Liver (tissue), 9 donors: ENCODE measurements around the gene CYTH3. TPM values are rescaled to one million over a fixed set of nuclear protein-coding genes. Genes with fewer than 3 reads are reported as not detected.

Experiments
- DNase-seq: peaks from one replicate; pipeline ENCODE4 v3.0.0-alpha.2; 2017; ENCODE audit warnings: low spot score
- H3K27ac ChIP-seq, 2 donors: one replicate each; pipeline ENCODE4 v1.7.0; 2013; ENCODE audit warnings: inconsistent platforms in 2 of 2, low read length in 2 of 2, control low read depth in 1 of 2, low read depth in 1 of 2, mild to moderate bottlenecking in 1 of 2
- H3K27me3 ChIP-seq, 4 donors: one replicate each; pipeline versions ENCODE4 v1.6.1 to v1.7.0; 2013; ENCODE audit warnings: low read length in 3 of 4, inconsistent platforms in 1 of 4, mild to moderate bottlenecking in 1 of 4, moderate library complexity in 1 of 4; ENCODE audit not compliant: control insufficient read depth in 4 of 4, insufficient read depth in 4 of 4
- H3K36me3 ChIP-seq, 4 donors: one replicate each; pipeline versions ENCODE4 v1.6.1 to v1.7.0; 2013; ENCODE audit warnings: low read length in 3 of 4, mild to moderate bottlenecking in 3 of 4, low read depth in 1 of 4, moderate library complexity in 1 of 4; ENCODE audit not compliant: control insufficient read depth in 4 of 4, insufficient read depth in 3 of 4
- H3K4me1 ChIP-seq, 4 donors: one replicate each; pipeline versions ENCODE4 v1.6.1 to v1.7.0; 2013; ENCODE audit warnings: low read length in 3 of 4, mild to moderate bottlenecking in 3 of 4, moderate library complexity in 1 of 4; ENCODE audit not compliant: control insufficient read depth in 4 of 4, insufficient read depth in 4 of 4
- H3K4me3 ChIP-seq, 3 donors: one replicate each; pipeline versions ENCODE4 v1.6.1 to v1.7.0; 2013; ENCODE audit warnings: low read length in 3 of 3, control low read depth in 1 of 3, low read depth in 1 of 3, mild to moderate bottlenecking in 1 of 3
- H3K9ac ChIP-seq, 2 donors: one replicate each; pipeline ENCODE4 v1.7.0; 2013; ENCODE audit warnings: low read length in 2 of 2, mild to moderate bottlenecking in 2 of 2, moderate library complexity in 2 of 2, control low read depth in 1 of 2, low read depth in 1 of 2
- H3K9me3 ChIP-seq, 4 donors: one replicate each; pipeline versions ENCODE4 v1.6.1 to v1.7.0; 2013; ENCODE audit warnings: low read length in 3 of 4; ENCODE audit not compliant: control insufficient read depth in 4 of 4
- EGR1 ChIP-seq, 2 donors: IDR thresholded peaks; 2 replicates each; pipeline ENCODE4 v1.6.1; 2016 to 2018; ENCODE audit warnings: antibody characterized with exemption in 2 of 2, low read depth in 2 of 2
- FOXA1 ChIP-seq: IDR thresholded peaks from 2 replicates; pipeline ENCODE4 v1.6.1; 2016; ENCODE audit warnings: antibody characterized with exemption
- FOXA2 ChIP-seq: IDR thresholded peaks from 2 replicates; pipeline ENCODE4 v1.6.1; 2016; ENCODE audit warnings: antibody characterized with exemption
- GABPA ChIP-seq, 2 donors: IDR thresholded peaks in 1 of 2; conservative IDR thresholded peaks in 1 of 2; 2 replicates each; pipeline ENCODE4 v1.6.1; 2016; ENCODE audit warnings: antibody characterized with exemption in 2 of 2, mild to moderate bottlenecking in 1 of 2, moderate library complexity in 1 of 2
- HNF4A ChIP-seq, 2 donors: conservative IDR thresholded peaks; 2 replicates each; pipeline ENCODE4 v1.6.1; 2016; ENCODE audit warnings: antibody characterized with exemption in 2 of 2, mild to moderate bottlenecking in 2 of 2
- JUND ChIP-seq, 2 donors: IDR thresholded peaks; 2 replicates each; pipeline ENCODE4 v1.6.1; 2016; ENCODE audit warnings: antibody characterized with exemption in 2 of 2
- NR2F2 ChIP-seq: IDR thresholded peaks from 2 replicates; pipeline ENCODE4 v1.6.1; 2016; ENCODE audit warnings: antibody characterized with exemption
- RAD21 ChIP-seq, 2 donors: IDR thresholded peaks; 2 replicates each; pipeline ENCODE4 v1.6.1; 2016; ENCODE audit warnings: antibody characterized with exemption in 2 of 2, mild to moderate bottlenecking in 2 of 2
- RXRA ChIP-seq, 2 donors: IDR thresholded peaks; 2 replicates each; pipeline ENCODE4 v1.6.1; 2017 to 2018; ENCODE audit warnings: antibody characterized with exemption in 2 of 2, mild to moderate bottlenecking in 1 of 2
- SP1 ChIP-seq: IDR thresholded peaks from 2 replicates; pipeline ENCODE4 v1.6.1; 2018; ENCODE audit warnings: antibody characterized with exemption, mild to moderate bottlenecking
- TAF1 ChIP-seq: conservative IDR thresholded peaks from 2 replicates; pipeline ENCODE4 v1.6.1; 2016; ENCODE audit warnings: antibody characterized with exemption, mild to moderate bottlenecking
- YY1 ChIP-seq: IDR thresholded peaks from 2 replicates; pipeline ENCODE4 v1.6.1; 2016; ENCODE audit warnings: antibody characterized with exemption, mild to moderate bottlenecking
- WGBS: extraction: QIAGEN DNeasy Blood & Tissue Kit; methylation state at CpG from one replicate; pipeline ENCODE4 v1.1.7; 2013; 5-methylcytosine and 5-hydroxymethylcytosine counted together
- polyA plus RNA-seq, 2 donors: library from polyadenylated mRNA; stranded (reverse) in 1 of 2; unstranded in 1 of 2; fragments of 200-250 nt in 1 of 2; fragments of >200 nt in 1 of 2; fragmentation: Nextera tagmentation in 1 of 2; extraction: Ambion mirVana in 1 of 2; gene quantifications; one replicate each; pipeline versions ENCODE4 v1.2.1 to v1.2.3, GENCODE V29; 2013 to 2015
- total RNA-seq, 2 donors: library from RNA; depleted of rRNA; stranded (reverse); fragments of >200 nt; gene quantifications; one replicate each; pipeline ENCODE4 v1.2.3, GENCODE V29; 2014
- TF ChIP-seq, protein P1 (sequence below): IDR thresholded peaks from 2 replicates; pipeline ENCODE4 v1.6.1; 2016; ENCODE audit warnings: antibody characterized with exemption, mild to moderate bottlenecking
- TF ChIP-seq, protein P2 (sequence below): IDR thresholded peaks from 2 replicates; pipeline ENCODE4 v1.6.1; 2016; ENCODE audit warnings: antibody characterized with exemption
- TF ChIP-seq, protein P3 (sequence below): IDR thresholded peaks from 2 replicates; pipeline ENCODE4 v1.6.1; 2016; ENCODE audit warnings: antibody characterized with exemption
- donor health status: healthy.
- donor health status: healthy.
- donor health status: healthy.
- donor health status: healthy.
- donor health status: healthy.

The CYTH3 gene
- total and polyA plus RNA-seq, 4 donors, result 1.1 to 6.3 (median 3.7) TPM

DNA sequence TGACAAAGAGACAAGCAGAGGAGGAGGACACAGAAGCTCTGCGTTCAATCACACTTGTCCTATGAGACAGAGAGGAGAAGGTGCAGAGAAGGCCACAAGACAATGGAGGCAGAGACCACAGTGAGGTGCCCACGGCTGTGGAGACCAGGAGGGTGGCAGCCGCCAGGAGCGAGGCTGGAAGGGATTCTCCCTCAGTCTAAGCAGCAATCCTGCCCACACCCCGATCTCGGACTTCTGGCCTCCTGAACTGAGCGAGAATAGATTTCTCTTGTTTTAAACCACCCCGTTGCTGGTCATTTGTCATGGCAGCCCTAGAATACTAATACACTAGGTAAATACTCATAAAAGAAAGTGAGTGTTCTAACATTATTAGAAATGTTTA, 92.1 kb downstream of the CYTH3 start (continued):
- TF ChIP-seq, protein P1, sequence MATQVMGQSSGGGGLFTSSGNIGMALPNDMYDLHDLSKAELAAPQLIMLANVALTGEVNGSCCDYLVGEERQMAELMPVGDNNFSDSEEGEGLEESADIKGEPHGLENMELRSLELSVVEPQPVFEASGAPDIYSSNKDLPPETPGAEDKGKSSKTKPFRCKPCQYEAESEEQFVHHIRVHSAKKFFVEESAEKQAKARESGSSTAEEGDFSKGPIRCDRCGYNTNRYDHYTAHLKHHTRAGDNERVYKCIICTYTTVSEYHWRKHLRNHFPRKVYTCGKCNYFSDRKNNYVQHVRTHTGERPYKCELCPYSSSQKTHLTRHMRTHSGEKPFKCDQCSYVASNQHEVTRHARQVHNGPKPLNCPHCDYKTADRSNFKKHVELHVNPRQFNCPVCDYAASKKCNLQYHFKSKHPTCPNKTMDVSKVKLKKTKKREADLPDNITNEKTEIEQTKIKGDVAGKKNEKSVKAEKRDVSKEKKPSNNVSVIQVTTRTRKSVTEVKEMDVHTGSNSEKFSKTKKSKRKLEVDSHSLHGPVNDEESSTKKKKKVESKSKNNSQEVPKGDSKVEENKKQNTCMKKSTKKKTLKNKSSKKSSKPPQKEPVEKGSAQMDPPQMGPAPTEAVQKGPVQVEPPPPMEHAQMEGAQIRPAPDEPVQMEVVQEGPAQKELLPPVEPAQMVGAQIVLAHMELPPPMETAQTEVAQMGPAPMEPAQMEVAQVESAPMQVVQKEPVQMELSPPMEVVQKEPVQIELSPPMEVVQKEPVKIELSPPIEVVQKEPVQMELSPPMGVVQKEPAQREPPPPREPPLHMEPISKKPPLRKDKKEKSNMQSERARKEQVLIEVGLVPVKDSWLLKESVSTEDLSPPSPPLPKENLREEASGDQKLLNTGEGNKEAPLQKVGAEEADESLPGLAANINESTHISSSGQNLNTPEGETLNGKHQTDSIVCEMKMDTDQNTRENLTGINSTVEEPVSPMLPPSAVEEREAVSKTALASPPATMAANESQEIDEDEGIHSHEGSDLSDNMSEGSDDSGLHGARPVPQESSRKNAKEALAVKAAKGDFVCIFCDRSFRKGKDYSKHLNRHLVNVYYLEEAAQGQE, result no peak

DNA sequence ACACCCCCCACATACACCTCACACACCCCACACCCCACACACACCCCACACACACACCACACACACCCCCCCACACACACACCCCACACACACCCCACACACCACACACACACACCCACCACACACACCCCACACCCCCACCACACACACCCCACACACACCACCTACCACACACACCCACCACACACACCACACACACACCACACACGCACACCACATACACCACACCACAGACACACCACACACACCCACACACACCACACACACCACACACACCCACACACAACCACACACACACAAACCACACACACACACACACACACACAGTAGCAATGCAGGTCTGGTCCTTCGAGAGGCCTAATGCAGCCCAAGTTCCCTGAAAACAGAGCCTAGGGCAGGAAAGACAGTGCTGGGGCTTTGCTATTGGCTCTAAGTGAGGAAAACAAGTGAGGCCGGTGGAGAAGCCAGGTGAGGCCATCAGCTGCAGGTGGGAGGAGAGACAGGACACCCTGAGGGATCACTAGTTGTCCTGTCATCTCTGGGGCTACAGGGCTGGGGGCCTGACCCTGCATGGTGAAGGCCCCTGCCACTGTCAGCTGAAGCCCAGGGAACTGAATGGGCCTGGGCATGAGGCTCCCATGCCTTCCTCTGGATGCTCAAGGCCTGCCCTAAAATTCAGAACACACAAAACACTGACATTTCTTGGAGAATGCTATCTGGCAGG, 92.6 kb downstream of the CYTH3 start:
- H3K27me3 ChIP-seq, result no peaks in the 10 kb centered on the region
- WGBS, result 91% methylated on average over 3 of the region's 3 CpGs
- no peak overlapping the region for H3K4me3 ChIP-seq
- TF ChIP-seq EGR1 (IDR thresholded peaks at IDR 0.05; ENCODE audit: low read depth in 2 of 2) (no peak), FOXA2 (no peak), NR2F2 (no peak), FOXA1 (no peak), YY1 (no peak), HNF4A (conservative IDR thresholded peaks at IDR 0.05) (no peak), JUND (IDR thresholded peaks at IDR 0.05) (no peak), GABPA (IDR thresholded peaks at IDR 0.05 in 1 of 2, conservative IDR thresholded peaks at IDR 0.05 in 1 of 2) (no peak), SP1 (no peak), RXRA (IDR thresholded peaks at IDR 0.05) (no peak), RAD21 (IDR thresholded peaks at IDR 0.05) (no peak), TAF1 (no peak)
- TF ChIP-seq, protein P2, sequence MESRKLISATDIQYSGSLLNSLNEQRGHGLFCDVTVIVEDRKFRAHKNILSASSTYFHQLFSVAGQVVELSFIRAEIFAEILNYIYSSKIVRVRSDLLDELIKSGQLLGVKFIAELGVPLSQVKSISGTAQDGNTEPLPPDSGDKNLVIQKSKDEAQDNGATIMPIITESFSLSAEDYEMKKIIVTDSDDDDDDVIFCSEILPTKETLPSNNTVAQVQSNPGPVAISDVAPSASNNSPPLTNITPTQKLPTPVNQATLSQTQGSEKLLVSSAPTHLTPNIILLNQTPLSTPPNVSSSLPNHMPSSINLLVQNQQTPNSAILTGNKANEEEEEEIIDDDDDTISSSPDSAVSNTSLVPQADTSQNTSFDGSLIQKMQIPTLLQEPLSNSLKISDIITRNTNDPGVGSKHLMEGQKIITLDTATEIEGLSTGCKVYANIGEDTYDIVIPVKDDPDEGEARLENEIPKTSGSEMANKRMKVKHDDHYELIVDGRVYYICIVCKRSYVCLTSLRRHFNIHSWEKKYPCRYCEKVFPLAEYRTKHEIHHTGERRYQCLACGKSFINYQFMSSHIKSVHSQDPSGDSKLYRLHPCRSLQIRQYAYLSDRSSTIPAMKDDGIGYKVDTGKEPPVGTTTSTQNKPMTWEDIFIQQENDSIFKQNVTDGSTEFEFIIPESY, result no peak
- TF ChIP-seq, protein P3, sequence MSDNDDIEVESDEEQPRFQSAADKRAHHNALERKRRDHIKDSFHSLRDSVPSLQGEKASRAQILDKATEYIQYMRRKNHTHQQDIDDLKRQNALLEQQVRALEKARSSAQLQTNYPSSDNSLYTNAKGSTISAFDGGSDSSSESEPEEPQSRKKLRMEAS, result no peak
- TF ChIP-seq, protein P1, result no peak
- H3K27ac ChIP-seq, result no peak overlapping the region
- no peaks in the 10 kb centered on the region for H3K9me3 ChIP-seq
- no peak for DNase-seq
- no peaks in the 10 kb centered on the region for H3K4me1 ChIP-seq
- H3K9ac ChIP-seq, result no peak overlapping the region
- H3K36me3 ChIP-seq, result no peaks in the 10 kb centered on the region
